ENCODE measurements around the gene HOXD4. TPM values are rescaled to one million over a fixed set of nuclear protein-coding genes. Genes with fewer than 3 reads are reported as not detected.

Gene HOXD4
- total RNA-seq, 2 donors from 2014 or later, result 0.52 TPM; not detected in 1

DNA sequence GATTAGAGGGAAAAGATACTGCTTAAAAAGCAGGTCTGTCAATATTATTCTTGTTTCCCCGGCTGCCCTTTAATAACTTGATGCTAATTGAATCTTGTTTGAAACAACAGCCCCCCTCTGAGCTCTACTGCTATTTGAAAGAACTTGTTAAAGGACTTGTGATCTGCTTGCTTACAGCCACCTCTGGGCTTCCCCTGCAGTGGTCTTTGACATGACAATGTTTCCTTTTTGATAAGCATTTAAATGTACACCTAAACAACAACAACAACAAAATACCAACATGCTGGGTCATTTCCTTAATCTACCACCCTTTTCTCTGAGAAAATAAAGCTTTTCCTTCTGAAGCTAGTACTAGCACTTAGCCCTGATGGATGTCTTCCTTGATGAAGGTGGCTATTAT lies 41.0 kb downstream of the HOXD4 start:
- no peak for DNase-seq (ENCODE audit: low spot score)
- no peak overlapping the region for H3K4me3 ChIP-seq
- H3K36me3 ChIP-seq, result no peaks in the 10 kb centered on the region
- no peaks in the 10 kb centered on the region for H3K9me3 ChIP-seq
- no peak for TF ChIP-seq CTCF (IDR thresholded peaks at IDR 0.05)
- H3K4me1 ChIP-seq, result peaks cover 0 to 30% of the 10 kb centered on the region in 2 donors
- H3K27me3 ChIP-seq, result peaks cover 33 to 39% of the 10 kb centered on the region in 2 donors
- H3K27ac ChIP-seq, result no peak overlapping the region

GRCh38 chr2:176193048-176193447 lies 41.7 kb downstream of the HOXD4 start:
- H3K27ac ChIP-seq, result no peak overlapping the region
- no peaks in the 10 kb centered on the region for H3K36me3 ChIP-seq
- no peaks in the 10 kb centered on the region for H3K9me3 ChIP-seq
- peaks cover 29 to 32% of the 10 kb centered on the region in 2 donors for H3K27me3 ChIP-seq
- H3K4me1 ChIP-seq, result peaks cover 0 to 25% of the 10 kb centered on the region in 2 donors
- H3K4me3 ChIP-seq, result no peak overlapping the region
- TF ChIP-seq CTCF (IDR thresholded peaks at IDR 0.05), result no peak
- no peak for DNase-seq (ENCODE audit: low spot score)

- no peak overlapping the region for H3K4me3 ChIP-seq
- no peaks in the 10 kb centered on the region for H3K36me3 ChIP-seq
- no peak for DNase-seq (ENCODE audit: low spot score)
- H3K27ac ChIP-seq, result no peak overlapping the region
- no peaks in the 10 kb centered on the region for H3K4me1 ChIP-seq
- H3K27me3 ChIP-seq, result no peaks in the 10 kb centered on the region
- no peak for TF ChIP-seq CTCF (IDR thresholded peaks at IDR 0.05)
- peaks cover 0 to 7% of the 10 kb centered on the region in 2 donors for H3K9me3 ChIP-seq
Observed at GRCh38 chr2:176199902-176200301, 48.6 kb downstream of the HOXD4 start.

DNA sequence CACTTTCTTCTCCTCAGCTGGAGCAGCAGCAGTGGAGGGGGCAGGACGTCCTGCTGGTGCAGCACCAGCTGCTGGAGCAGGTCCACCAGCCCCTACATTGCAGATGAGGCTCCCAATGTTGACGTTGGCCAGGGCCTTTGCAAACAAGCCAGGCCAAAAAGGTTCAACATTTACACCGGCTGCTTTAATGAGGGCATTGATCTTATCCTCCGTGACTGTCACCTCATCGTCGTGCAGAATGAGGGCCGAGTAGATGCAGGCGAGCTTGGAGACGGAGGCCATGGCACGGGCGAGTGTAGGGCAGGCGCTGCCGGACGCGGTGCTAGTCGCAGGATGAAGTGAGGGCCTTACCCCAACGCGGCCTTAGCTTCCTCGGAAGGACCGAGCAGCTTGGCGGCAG lies 49.6 kb downstream of the HOXD4 start:
- Histone ChIP-seq H3K4me1 (no peaks in the 10 kb centered on the region), H3K27ac (no peak overlapping the region), H3K36me3 (no peaks in the 10 kb centered on the region), H3K27me3 (no peaks in the 10 kb centered on the region), H3K9me3 (peaks cover 0 to 8% of the 10 kb centered on the region in 2 donors), H3K4me3 (no peak overlapping the region)
- DNase-seq (ENCODE audit: low spot score), result no peak
- no peak for TF ChIP-seq CTCF (IDR thresholded peaks at IDR 0.05)

GRCh38 chr2:176202491-176202890 lies 51.1 kb downstream of the HOXD4 start:
- H3K9me3 ChIP-seq, result peaks cover 0 to 8% of the 10 kb centered on the region in 2 donors
- no peak for DNase-seq (ENCODE audit: low spot score)
- no peak overlapping the region for H3K27ac ChIP-seq
- no peaks in the 10 kb centered on the region for H3K4me1 ChIP-seq
- no peaks in the 10 kb centered on the region for H3K36me3 ChIP-seq
- no peaks in the 10 kb centered on the region for H3K27me3 ChIP-seq
- H3K4me3 ChIP-seq, result no peak overlapping the region
- TF ChIP-seq CTCF (IDR thresholded peaks at IDR 0.05), result no peak

MicroRNA genes within 50 kb of the gene (microRNA counts, 767-probe panel; counts per million panel counts)
- 2,875 to 5,941 counts per million in 2 donors for microRNA hsa-miR-10b-5p

Small RNA genes within 50 kb of the gene (microRNA-seq; reads per million reads assigned to microRNA genes)
- gene MIR10B (ENCODE audit: borderline number of aligned reads in 2 of 2, borderline replicate concordance in 1 of 2), result 3,310 to 7,858 reads per million in 2 donors

Other genes with a start within 250 kb of the HOXD4 start
- gene LNPK, start 149.3 kb upstream of the HOXD4 start, total RNA-seq, result 10 to 100 TPM; 12.8 to 14.8 TPM
- gene EVX2, start 67.6 kb upstream of the HOXD4 start, total RNA-seq, result not detected
- not detected for gene HOXD13, start 58.8 kb upstream of the HOXD4 start, total RNA-seq
- not detected for gene HOXD12, start 51.8 kb upstream of the HOXD4 start, total RNA-seq
- not detected for gene HOXD11, start 44.3 kb upstream of the HOXD4 start, total RNA-seq
- not detected for gene HOXD10, start 34.8 kb upstream of the HOXD4 start, total RNA-seq
- gene HOXD9, start 28.8 kb upstream of the HOXD4 start, total RNA-seq, result under 1 TPM in 1 of 2 donors, not detected in 1; 0.44 TPM
- gene HOXD8, start 21.8 kb upstream of the HOXD4 start, total RNA-seq, result 1 to 10 TPM in 1 of 2 donors, under 1 TPM in 1; 0.55 to 1.1 TPM
- gene HOXD3, start 5.8 kb downstream of the HOXD4 start, total RNA-seq, result not detected
- gene HOXD1, start 37.1 kb downstream of the HOXD4 start, total RNA-seq, result not detected
- 10 to 100 TPM; 36.7 to 73.5 TPM for gene MTX2, start 117.9 kb downstream of the HOXD4 start, total RNA-seq